Ovary (tissue), 1 donor: ENCODE measurements around the gene ZNF789.

Source experiments
- EP300 ChIP-seq: sonication (generic); formaldehyde crosslinking; IDR thresholded peaks from one replicate; pipeline ENCODE4 v1.6.1; 2017; ENCODE audit warnings: antibody characterized with exemption
- POLR2A ChIP-seq: fragments of 450-650 bp; IDR thresholded peaks from one replicate; pipeline ENCODE4 v1.6.1; 2017; ENCODE audit warnings: antibody characterized with exemption, mild to moderate bottlenecking, moderate library complexity

DNA sequence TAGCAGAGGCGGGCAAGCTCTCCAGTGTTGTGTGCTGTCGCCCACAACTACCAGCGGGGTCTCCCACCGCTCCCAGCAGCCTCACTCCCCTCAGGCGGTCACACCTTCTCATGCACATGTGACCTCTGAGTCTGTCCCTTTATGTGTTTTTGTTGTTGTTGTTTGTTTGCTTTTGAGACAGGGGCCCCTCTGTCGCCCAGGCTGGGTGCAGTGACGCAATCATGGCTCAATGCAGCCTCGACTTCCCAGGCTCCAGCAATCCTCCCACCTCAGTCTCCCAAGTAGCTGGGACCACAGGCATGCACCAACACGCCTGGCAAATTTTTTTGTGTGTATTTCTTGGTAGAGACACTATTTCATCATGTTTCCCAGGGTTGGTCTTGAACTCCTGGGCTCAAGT, 32.5 kb upstream of the ZNF789 start:
- TF ChIP-seq EP300 (no peak), POLR2A (no peak)
